Urinary bladder (tissue), 4 donors: ENCODE results near the gene LILRB2. TPM values are rescaled to one million over a fixed set of nuclear protein-coding genes. Genes with fewer than 3 reads are reported as not detected.
"Not testable (repeated sequence)": the region's sequence is repeated elsewhere in the genome, so short reads cannot be mapped to it uniquely, and the experiment has no call there.

ENCODE experiments used
- DNase-seq: peaks from one replicate; pipeline ENCODE4 v3.0.0-alpha.2; 2015; ENCODE audit errors: extremely low spot score
- H3K27ac ChIP-seq: one replicate; pipeline ENCODE4 v1.5.1; 2013; ENCODE audit warnings: low read depth, mild to moderate bottlenecking, moderate library complexity
- H3K36me3 ChIP-seq: one replicate; pipeline ENCODE4 v1.6.1; 2013; ENCODE audit warnings: mild to moderate bottlenecking, moderate library complexity; ENCODE audit not compliant: insufficient read depth
- H3K4me1 ChIP-seq: one replicate; pipeline ENCODE4 v1.6.1; 2013; ENCODE audit warnings: mild to moderate bottlenecking, moderate library complexity; ENCODE audit not compliant: insufficient read depth
- H3K4me3 ChIP-seq: one replicate; pipeline ENCODE4 v1.5.1; 2013; ENCODE audit warnings: low read depth, low read length
- WGBS: extraction: QIAGEN DNeasy Blood & Tissue Kit; methylation state at CpG from one replicate; pipeline ENCODE4 v1.1.7; 2013; 5-methylcytosine and 5-hydroxymethylcytosine counted together
- polyA plus RNA-seq: library from polyadenylated mRNA; stranded (reverse); fragments of 200-250 nt; gene quantifications from one replicate; pipeline ENCODE4 v1.2.3, GENCODE V29; 2013
- total RNA-seq: library from RNA; depleted of rRNA; stranded (reverse); fragments of >200 nt; gene quantifications from one replicate; pipeline ENCODE4 v1.2.3, GENCODE V29; 2014
- donor health status: healthy with polysubstance abuse.
- donor health status: healthy.

LILRB2 gene
- total and polyA plus RNA-seq, 2 donors, result 1.3 to 6.2 TPM

GRCh38 chr19:54253331-54254194, 27.3 kb downstream of the LILRB2 start:
- Histone ChIP-seq H3K4me1 (no peaks in the 10 kb centered on the region), H3K4me3 (no peak overlapping the region), H3K27ac (no peak overlapping the region), H3K36me3 (no peaks in the 10 kb centered on the region)
- 61% methylated on average over 23 of the region's 23 CpGs for WGBS
- no peak for DNase-seq

- 83% methylated on average over 11 of the region's 11 CpGs for WGBS
- Histone ChIP-seq H3K27ac (no peak overlapping the region), H3K36me3 (no peaks in the 10 kb centered on the region), H3K4me1 (no peaks in the 10 kb centered on the region), H3K4me3 (no peak overlapping the region)
- no peak for DNase-seq
Observed at GRCh38 chr19:54252845-54253244, 28.1 kb downstream of the LILRB2 start.

GRCh38 chr19:54252243-54252642, 28.7 kb downstream of the LILRB2 start:
- no peaks in the 10 kb centered on the region for H3K4me1 ChIP-seq
- WGBS, result 77% methylated on average over 9 of the region's 9 CpGs
- no peak overlapping the region for H3K4me3 ChIP-seq
- no peak overlapping the region for H3K27ac ChIP-seq
- no peaks in the 10 kb centered on the region for H3K36me3 ChIP-seq
- DNase-seq, result no peak

- no peak for DNase-seq
- Histone ChIP-seq H3K4me3 (no peak overlapping the region), H3K4me1 (no peaks in the 10 kb centered on the region), H3K36me3 (no peaks in the 10 kb centered on the region), H3K27ac (no peak overlapping the region)
- 65% methylated on average over 8 of the region's 8 CpGs for WGBS
Observed at GRCh38 chr19:54248016-54248601, 32.8 kb downstream of the LILRB2 start.

GRCh38 chr19:54247106-54247930, 33.6 kb downstream of the LILRB2 start:
- DNase-seq, result no peak
- no peaks in the 10 kb centered on the region for H3K4me1 ChIP-seq
- H3K27ac ChIP-seq, result no peak overlapping the region
- no peak overlapping the region for H3K4me3 ChIP-seq
- 81% methylated on average over 20 of the region's 20 CpGs for WGBS
- H3K36me3 ChIP-seq, result no peaks in the 10 kb centered on the region

- no peak for DNase-seq
- Histone ChIP-seq H3K27ac (no peak overlapping the region), H3K4me3 (no peak overlapping the region), H3K36me3 (no peaks in the 10 kb centered on the region), H3K4me1 (no peaks in the 10 kb centered on the region)
- WGBS, result 71% methylated on average over 3 of the region's 3 CpGs
Observed at GRCh38 chr19:54245936-54246335, 35.0 kb downstream of the LILRB2 start.

GRCh38 chr19:54243809-54244208, 37.1 kb downstream of the LILRB2 start:
- H3K4me1 ChIP-seq, DNase-seq, H3K36me3 ChIP-seq, H3K27ac ChIP-seq, H3K4me3 ChIP-seq: not testable (repeated sequence)
- 68% methylated on average over 7 of the region's 8 CpGs for WGBS

- not testable (repeated sequence) for H3K4me3 ChIP-seq, H3K27ac ChIP-seq, H3K36me3 ChIP-seq, H3K4me1 ChIP-seq, DNase-seq
- 59% methylated on average over 6 of the region's 6 CpGs for WGBS
Observed at GRCh38 chr19:54242646-54243045, 38.3 kb downstream of the LILRB2 start, which contains the start of gene LILRA6. Gene LILRA6 (minus strand): TSS chr19:54242790.

GRCh38 chr19:54242234-54242633, 38.7 kb downstream of the LILRB2 start:
- H3K36me3 ChIP-seq, H3K4me3 ChIP-seq, H3K4me1 ChIP-seq, DNase-seq, H3K27ac ChIP-seq: not testable (repeated sequence)
- WGBS, result 63% methylated on average over 4 of the region's 4 CpGs

- not testable (repeated sequence) for H3K27ac ChIP-seq, H3K36me3 ChIP-seq, H3K4me3 ChIP-seq, DNase-seq, H3K4me1 ChIP-seq
- 55% methylated on average over 19 of the region's 22 CpGs for WGBS
Observed at GRCh38 chr19:54240372-54241336, 40.3 kb downstream of the LILRB2 start.

- not testable (repeated sequence) for DNase-seq
Observed at GRCh38 chr19:54239491-54240371, 41.2 kb downstream of the LILRB2 start.

GRCh38 chr19:54233941-54234340, 47.0 kb downstream of the LILRB2 start:
- DNase-seq, result no peak
- no peaks in the 10 kb centered on the region for H3K4me1 ChIP-seq
- WGBS, result 81% methylated on average over 5 of the region's 5 CpGs
- no peaks in the 10 kb centered on the region for H3K36me3 ChIP-seq
- H3K27ac ChIP-seq, result no peak overlapping the region
- no peak overlapping the region for H3K4me3 ChIP-seq

More at GRCh38 chr19:54239491-54240371, 41.2 kb downstream of the LILRB2 start:
- H3K27ac ChIP-seq, H3K36me3 ChIP-seq, H3K4me1 ChIP-seq, H3K4me3 ChIP-seq: not testable (repeated sequence)
- WGBS, result 68% methylated on average over 14 of the region's 21 CpGs
